BLaER1 treated with 17β-estradiol and CSF1 and Interleukin-3, amounts not matched to agents 10 nM and 100 nM (cell line): ENCODE results near the gene OTUB2.

Experiments
- H3K27ac ChIP-seq, 11 experiments: shearing (Covaris generic); formaldehyde crosslinking; 2 replicates each; pipeline ENCODE4 v1.8.1; 2022
- H3K27me3 ChIP-seq, 11 experiments: shearing (Covaris generic); formaldehyde crosslinking; 2 replicates each; pipeline ENCODE4 v1.8.1; 2022
- H3K36me3 ChIP-seq, 11 experiments: shearing (Covaris generic); formaldehyde crosslinking; 2 replicates each; pipeline ENCODE4 v1.8.1; 2022
- H3K4me1 ChIP-seq, 10 experiments: shearing (Covaris generic); formaldehyde crosslinking; 2 replicates each; pipeline ENCODE4 v1.8.1; 2022
- H3K4me2 ChIP-seq, 11 experiments: shearing (Covaris generic); formaldehyde crosslinking; 2 replicates each; pipeline ENCODE4 v1.8.1; 2022
- H3K4me3 ChIP-seq, 10 experiments: shearing (Covaris generic); formaldehyde crosslinking; 2 replicates each; pipeline ENCODE4 v1.8.1; 2022
- H3K9ac ChIP-seq, 11 experiments: shearing (Covaris generic); formaldehyde crosslinking; 2 replicates each; pipeline ENCODE4 v1.8.1; 2022
- H3K9me3 ChIP-seq, 11 experiments: shearing (Covaris generic); formaldehyde crosslinking; replicated peaks in 1 of 11; 2 replicates each; pipeline ENCODE4 v1.8.1; 2022
- H4K20me1 ChIP-seq, 11 experiments: shearing (Covaris generic); formaldehyde crosslinking; 2 replicates each; pipeline ENCODE4 v1.8.1; 2022
- Cebpa-rat ChIP-seq, 11 experiments: shearing (Covaris generic); IDR thresholded peaks; 2 replicates each; pipeline ENCODE4 v1.8.1; 2022

Gene OTUB2

GRCh38 chr14:94097091-94097490 is 71.0 kb downstream of the OTUB2 start:
- Histone ChIP-seq H3K27ac (no peak overlapping the region), H3K9ac (no peak overlapping the region)

More at GRCh38 chr14:94097091-94097490, 71.0 kb downstream of the OTUB2 start:
- Histone ChIP-seq H3K4me3 (no peak overlapping the region), H4K20me1 (no peaks in the 10 kb centered on the region), H3K4me2 (no peak overlapping the region), H3K36me3 (peaks cover 0 to 23% (median 15%) of the 10 kb centered on the region in 11 experiments; a peak in 14 of 22 replicates), H3K27me3 (no peaks in the 10 kb centered on the region), H3K4me1 (peaks cover 0 to 9% (median 0%) of the 10 kb centered on the region in 10 experiments; a peak in 4 of 20 replicates), H3K9me3 (no peaks in the 10 kb centered on the region)
- no peak for TF ChIP-seq Cebpa-rat (IDR thresholded peaks at IDR 0.05)
